GM12874 (cell line): ENCODE data around the gene CPTP.

ENCODE experiments used
- TF ChIP-seq, protein P1 (sequence below): IDR thresholded peaks from 2 replicates; pipeline ENCODE4 v1.5.1; 2011; ENCODE audit warnings: low read depth, mild to moderate bottlenecking, control low read depth, low read length, moderate library complexity; ENCODE audit not compliant: insufficient read depth

CPTP gene

DNA sequence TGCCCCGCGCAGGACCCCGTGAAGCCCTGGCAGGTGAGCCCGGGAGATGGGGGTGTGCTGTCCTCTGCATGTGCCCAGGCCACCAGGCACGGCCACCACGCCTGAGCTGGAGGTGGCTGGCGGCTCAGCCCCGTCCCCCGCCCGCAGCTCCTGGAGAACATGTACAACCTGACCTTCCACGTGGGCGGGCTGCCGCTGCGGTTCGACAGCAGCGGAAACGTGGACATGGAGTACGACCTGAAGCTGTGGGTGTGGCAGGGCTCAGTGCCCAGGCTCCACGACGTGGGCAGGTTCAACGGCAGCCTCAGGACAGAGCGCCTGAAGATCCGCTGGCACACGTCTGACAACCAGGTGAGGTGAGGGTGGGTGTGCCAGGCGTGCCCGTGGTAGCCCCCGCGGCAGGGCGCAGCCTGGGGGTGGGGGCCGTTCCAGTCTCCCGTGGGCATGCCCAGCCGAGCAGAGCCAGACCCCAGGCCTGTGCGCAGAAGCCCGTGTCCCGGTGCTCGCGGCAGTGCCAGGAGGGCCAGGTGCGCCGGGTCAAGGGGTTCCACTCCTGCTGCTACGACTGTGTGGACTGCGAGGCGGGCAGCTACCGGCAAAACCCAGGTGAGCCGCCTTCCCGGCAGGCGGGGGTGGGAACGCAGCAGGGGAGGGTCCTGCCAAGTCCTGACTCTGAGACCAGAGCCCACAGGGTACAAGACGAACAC lies 8.3 kb downstream of the CPTP start:
- TF ChIP-seq, protein P1, sequence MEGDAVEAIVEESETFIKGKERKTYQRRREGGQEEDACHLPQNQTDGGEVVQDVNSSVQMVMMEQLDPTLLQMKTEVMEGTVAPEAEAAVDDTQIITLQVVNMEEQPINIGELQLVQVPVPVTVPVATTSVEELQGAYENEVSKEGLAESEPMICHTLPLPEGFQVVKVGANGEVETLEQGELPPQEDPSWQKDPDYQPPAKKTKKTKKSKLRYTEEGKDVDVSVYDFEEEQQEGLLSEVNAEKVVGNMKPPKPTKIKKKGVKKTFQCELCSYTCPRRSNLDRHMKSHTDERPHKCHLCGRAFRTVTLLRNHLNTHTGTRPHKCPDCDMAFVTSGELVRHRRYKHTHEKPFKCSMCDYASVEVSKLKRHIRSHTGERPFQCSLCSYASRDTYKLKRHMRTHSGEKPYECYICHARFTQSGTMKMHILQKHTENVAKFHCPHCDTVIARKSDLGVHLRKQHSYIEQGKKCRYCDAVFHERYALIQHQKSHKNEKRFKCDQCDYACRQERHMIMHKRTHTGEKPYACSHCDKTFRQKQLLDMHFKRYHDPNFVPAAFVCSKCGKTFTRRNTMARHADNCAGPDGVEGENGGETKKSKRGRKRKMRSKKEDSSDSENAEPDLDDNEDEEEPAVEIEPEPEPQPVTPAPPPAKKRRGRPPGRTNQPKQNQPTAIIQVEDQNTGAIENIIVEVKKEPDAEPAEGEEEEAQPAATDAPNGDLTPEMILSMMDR = no peak

DNA sequence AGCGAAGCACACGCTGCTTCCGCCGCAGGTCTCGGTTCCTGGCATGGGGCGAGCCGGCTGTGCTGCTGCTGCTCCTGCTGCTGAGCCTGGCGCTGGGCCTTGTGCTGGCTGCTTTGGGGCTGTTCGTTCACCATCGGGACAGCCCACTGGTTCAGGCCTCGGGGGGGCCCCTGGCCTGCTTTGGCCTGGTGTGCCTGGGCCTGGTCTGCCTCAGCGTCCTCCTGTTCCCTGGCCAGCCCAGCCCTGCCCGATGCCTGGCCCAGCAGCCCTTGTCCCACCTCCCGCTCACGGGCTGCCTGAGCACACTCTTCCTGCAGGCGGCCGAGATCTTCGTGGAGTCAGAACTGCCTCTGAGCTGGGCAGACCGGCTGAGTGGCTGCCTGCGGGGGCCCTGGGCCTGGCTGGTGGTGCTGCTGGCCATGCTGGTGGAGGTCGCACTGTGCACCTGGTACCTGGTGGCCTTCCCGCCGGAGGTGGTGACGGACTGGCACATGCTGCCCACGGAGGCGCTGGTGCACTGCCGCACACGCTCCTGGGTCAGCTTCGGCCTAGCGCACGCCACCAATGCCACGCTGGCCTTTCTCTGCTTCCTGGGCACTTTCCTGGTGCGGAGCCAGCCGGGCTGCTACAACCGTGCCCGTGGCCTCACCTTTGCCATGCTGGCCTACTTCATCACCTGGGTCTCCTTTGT lies 9.1 kb downstream of the CPTP start:
- TF ChIP-seq, protein P1 = no peak

DNA sequence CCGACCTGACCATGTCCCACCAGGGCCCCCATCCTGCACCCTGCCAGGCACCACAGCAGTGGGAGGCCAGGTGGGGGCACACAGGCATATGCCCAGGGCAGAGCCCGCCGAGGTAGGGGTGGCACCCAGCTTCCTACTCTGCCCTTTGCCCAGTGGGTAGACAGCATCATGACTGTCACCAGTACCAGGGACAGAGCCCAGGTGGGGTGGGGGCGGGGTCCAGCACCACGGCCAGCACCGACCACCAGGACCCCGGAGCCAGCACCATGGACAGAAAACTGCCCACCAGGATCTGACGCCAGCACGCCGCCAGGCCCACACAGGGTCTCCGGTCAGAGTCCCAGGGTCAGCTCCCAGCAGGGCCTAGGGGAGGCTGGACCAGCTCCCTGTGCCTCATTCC lies 10.2 kb downstream of the CPTP start:
- TF ChIP-seq, protein P1 = no peak

DNA sequence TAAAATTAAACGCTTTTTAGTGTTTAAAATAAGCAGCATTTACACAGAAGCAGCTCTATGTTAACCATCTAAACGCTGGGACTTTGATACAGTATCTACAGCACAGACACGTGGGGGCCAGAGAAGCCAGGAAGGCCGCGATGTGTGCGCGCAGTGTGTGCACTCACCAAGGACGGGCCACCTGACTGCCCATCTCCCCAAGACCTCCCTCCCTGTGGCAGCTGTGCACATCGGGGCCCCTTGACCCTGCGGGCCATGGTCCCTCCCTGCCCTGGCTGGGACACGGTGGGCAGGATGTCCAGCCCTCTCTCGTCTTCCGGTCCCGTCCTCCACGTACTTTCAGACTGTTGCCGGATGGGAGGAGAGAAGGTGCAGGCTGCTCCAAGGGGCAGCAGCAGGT lies 10.7 kb downstream of the CPTP start:
- TF ChIP-seq, protein P1 = no peak

DNA sequence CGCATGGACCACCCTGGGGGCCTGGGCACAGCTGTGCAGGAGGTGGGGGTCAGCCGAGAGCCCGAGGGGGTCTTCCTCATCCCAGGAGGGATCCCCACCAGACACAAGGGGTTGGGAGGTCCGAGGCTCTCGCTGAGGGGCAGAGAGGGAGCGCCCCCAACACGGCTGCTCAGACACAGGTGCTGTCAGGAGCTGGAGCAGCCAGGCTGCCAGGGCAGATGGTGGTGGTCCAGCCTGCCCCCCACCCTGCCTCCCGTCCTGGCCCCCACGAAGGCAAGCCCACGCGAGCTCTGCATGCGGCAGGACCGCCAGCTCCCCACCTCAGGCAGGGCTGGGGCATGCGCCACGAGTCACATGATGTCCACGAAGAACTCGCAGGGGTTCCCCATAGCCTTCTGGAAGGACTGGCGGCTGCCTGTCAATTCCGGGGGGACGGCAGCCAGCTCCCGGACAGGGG lies 11.2 kb downstream of the CPTP start:
- TF ChIP-seq, protein P1 = no peak

DNA sequence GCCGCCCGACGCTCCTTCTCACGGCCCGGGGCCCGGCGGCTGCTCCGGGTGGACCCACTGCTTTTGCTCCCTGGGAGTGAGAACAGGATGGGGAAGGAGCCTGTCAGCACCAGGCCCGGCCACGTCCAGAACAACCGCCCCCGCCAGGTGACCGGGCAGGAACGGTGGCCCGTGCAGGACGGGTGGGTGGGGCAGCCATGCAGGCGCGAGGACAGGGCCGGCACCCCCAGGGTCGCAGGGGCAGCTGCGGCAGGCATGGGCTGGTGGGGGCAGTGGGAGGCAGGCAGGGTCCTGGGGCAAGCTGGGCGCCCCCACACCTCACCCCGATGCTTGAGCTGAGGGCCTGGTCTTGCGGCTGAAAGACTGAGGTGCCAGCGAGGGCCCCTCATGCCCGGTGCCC lies 11.8 kb downstream of the CPTP start:
- TF ChIP-seq, protein P1 = no peak

DNA sequence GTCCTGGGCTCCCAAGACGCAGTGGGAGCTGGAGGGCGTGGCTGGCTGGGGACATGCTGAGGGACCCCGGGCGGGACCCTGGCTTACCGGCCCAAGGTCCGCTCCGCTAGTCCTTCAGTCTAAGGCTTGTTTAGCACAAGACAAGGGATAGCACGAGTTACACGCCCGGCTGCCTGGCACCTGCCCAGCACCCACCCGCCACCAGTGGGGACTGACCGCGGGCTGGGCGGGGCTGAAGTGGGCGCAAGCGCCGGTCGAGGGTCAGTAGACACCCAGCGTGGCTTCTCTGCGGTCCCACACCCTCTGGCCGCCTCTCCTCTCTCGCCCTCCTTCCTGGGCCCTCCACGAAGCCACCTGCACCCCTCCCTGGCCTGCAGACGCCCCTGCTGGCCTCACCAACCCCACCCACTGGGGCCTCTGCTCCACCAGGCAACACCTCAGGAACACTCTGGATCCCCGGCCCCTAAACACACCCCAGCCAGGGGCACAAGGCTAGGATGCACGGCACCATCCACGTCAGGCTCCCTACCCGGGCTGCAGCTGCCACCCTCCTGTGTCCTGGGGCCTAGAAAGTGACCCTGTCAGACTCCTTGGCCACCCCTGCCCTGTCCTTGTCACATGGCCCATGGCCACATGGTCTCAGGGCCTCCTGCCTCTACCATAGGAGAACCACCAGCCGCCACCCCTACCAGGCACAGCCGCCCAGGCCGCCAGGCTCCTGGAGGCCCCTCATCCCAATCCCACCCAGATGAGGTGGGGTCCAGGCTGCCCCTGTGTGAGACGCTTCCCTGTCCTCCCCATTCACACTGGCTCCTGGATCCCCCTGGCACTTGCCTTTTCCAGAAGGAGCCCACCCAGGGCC lies 12.6 kb downstream of the CPTP start:
- TF ChIP-seq, protein P1 = no peak
